GM12878 (cell line): ENCODE data around the gene ORAI3. TPM values are rescaled to one million over a fixed set of nuclear protein-coding genes. Genes with fewer than 3 reads are reported as not detected.
A peak's percentile ranks its signal among the peaks of the same experiment; 100 is the strongest.

ENCODE experiments used
- ATAC-seq: fragments of 200-7000 bp; cut with Tn5 transposase; 3 replicates; pipeline ENCODE4 v1.9.1; 2020; ENCODE audit warnings: mild to moderate bottlenecking, moderate library complexity
- BruUV-seq: library from RNA; stranded (reverse); fragments of 400-500 nt; replicated peaks from 2 replicates; lab custom pipeline; 2021; lab: Mats Ljungman, UMichigan
- CTCF ChIA-PET: fragments of 300-600 bp; sonication (Branson Sonifier 250); formaldehyde crosslinking; extraction: SDS; loops from one replicate; lab custom pipeline; 2021; ENCODE audit warnings: inconsistent platforms; lab: Yijun Ruan, JAX
- POLR2A ChIA-PET: fragments of 350-600 bp; formaldehyde crosslinking; extraction: SDS; loops from one replicate; lab custom pipeline; 2021; ENCODE audit warnings: inconsistent platforms; lab: Charles Lee
- RAD21 ChIA-PET: fragments of 300-600 bp; sonication (Branson Sonifier 250); formaldehyde crosslinking; loops from one replicate; lab custom pipeline; 2023; ENCODE audit warnings: antibody characterized with exemption; ENCODE audit not compliant: unreplicated experiment; lab: Charles Lee
- SMC1A ChIA-PET: fragments of 300-600 bp; sonication (Branson Sonifier 250); formaldehyde crosslinking; loops from one replicate; lab custom pipeline; 2023; ENCODE audit not compliant: unreplicated experiment, uncharacterized antibody; lab: Charles Lee
- DNase-seq: peaks from one replicate; pipeline ENCODE4 v3.0.0-alpha.2; 2011; ENCODE audit warnings: low read depth, low spot score
- FAIRE-seq: peaks from 3 replicates; lab custom pipeline; 2011; peaks lifted over from hg19 to GRCh38; lab: Jason Lieb, UNC
- H2AFZ ChIP-seq: 2 replicates; pipeline ENCODE4 v1.6.0; 2011; ENCODE audit warnings: low read depth, low read length, control low read depth; ENCODE audit not compliant: control insufficient read depth
- H3K27ac ChIP-seq: 2 replicates; pipeline ENCODE4 v1.5.1; 2011; ENCODE audit warnings: control low read depth; ENCODE audit not compliant: control insufficient read depth, insufficient read depth
- H3K27me3 ChIP-seq, 2 experiments: replicated peaks in 1 of 2; 2 replicates each; pipeline versions ENCODE4 v1.6.0 to v1.6.1; 2011; ENCODE audit warnings: low read length in 1 of 2; ENCODE audit not compliant: control insufficient read depth in 2 of 2, insufficient read depth in 2 of 2
- H3K36me3 ChIP-seq, 2 experiments: 2 replicates each; pipeline ENCODE4 v1.5.1; 2011; ENCODE audit warnings: low read length in 1 of 2; ENCODE audit not compliant: control insufficient read depth in 2 of 2, insufficient read depth in 2 of 2
- H3K4me1 ChIP-seq: 2 replicates; pipeline ENCODE4 v1.6.1; 2011; ENCODE audit warnings: mild to moderate bottlenecking, low read length, moderate library complexity, mixed read lengths; ENCODE audit not compliant: control insufficient read depth, insufficient read depth
- H3K4me2 ChIP-seq: 2 replicates; pipeline ENCODE4 v1.6.0; 2011; ENCODE audit warnings: control low read depth; ENCODE audit not compliant: control insufficient read depth, insufficient read depth
- H3K4me3 ChIP-seq: fragments of 200-600 bp; sonication (generic); 2 replicates; pipeline ENCODE4 v1.5.1; 2016
- H3K79me2 ChIP-seq: 2 replicates; pipeline ENCODE4 v1.6.0; 2011; ENCODE audit warnings: low read length; ENCODE audit not compliant: control insufficient read depth, insufficient read depth
- H3K9ac ChIP-seq: 2 replicates; pipeline ENCODE4 v1.8.0; 2011; ENCODE audit warnings: low read length, control low read depth, mixed read lengths; ENCODE audit not compliant: control insufficient read depth, insufficient read depth
- H3K9me3 ChIP-seq: replicated peaks from 3 replicates; pipeline ENCODE4 v1.5.1; 2011; ENCODE audit warnings: mild to moderate bottlenecking, low read length; ENCODE audit not compliant: control insufficient read depth, insufficient read depth
- H4K20me1 ChIP-seq: 2 replicates; pipeline ENCODE4 v1.6.0; 2011; ENCODE audit not compliant: control insufficient read depth, insufficient read depth
- BACH1 ChIP-seq: fragments of 450-650 bp; IDR thresholded peaks from 2 replicates; pipeline ENCODE4 v1.6.1; 2017; ENCODE audit warnings: mild to moderate bottlenecking, borderline replicate concordance
- BHLHE40 ChIP-seq, 2 experiments: fragments of 450-650 bp in 1 of 2; IDR thresholded peaks; 2 replicates each; pipeline ENCODE4 v1.6.1; 2011 to 2017; ENCODE audit warnings: low read depth in 2 of 2, borderline replicate concordance in 1 of 2, improper control_type of control experiment in 1 of 2, low read length in 1 of 2, mild to moderate bottlenecking in 1 of 2
- DPF2 ChIP-seq: fragments of 450-650 bp; IDR thresholded peaks from 2 replicates; pipeline ENCODE4 v1.6.1; 2017; ENCODE audit warnings: mild to moderate bottlenecking
- GATAD2B ChIP-seq: fragments of 450-650 bp; conservative IDR thresholded peaks from 2 replicates; pipeline ENCODE4 v1.6.1; 2017; ENCODE audit warnings: low read depth, mild to moderate bottlenecking, moderate library complexity
- IKZF1 ChIP-seq: fragments of 450-650 bp; conservative IDR thresholded peaks from 2 replicates; pipeline ENCODE4 v1.6.1; 2017; ENCODE audit warnings: antibody characterized with exemption, mild to moderate bottlenecking
- IKZF2 ChIP-seq, 2 experiments: fragments of 450-650 bp; IDR thresholded peaks; 2 replicates each; pipeline ENCODE4 v1.6.1; 2017; ENCODE audit warnings: mild to moderate bottlenecking in 2 of 2, moderate library complexity in 2 of 2
- NR2F1 ChIP-seq: fragments of 450-650 bp; conservative IDR thresholded peaks from 2 replicates; pipeline ENCODE4 v1.6.1; 2017; ENCODE audit warnings: mild to moderate bottlenecking
- POLR2AphosphoS5 ChIP-seq: IDR thresholded peaks from 2 replicates; pipeline ENCODE4 v1.6.1; 2011; ENCODE audit warnings: mild to moderate bottlenecking, low read length, inconsistent platforms
- RAD21 ChIP-seq: IDR thresholded peaks from 2 replicates; pipeline ENCODE4 v1.6.1; 2011; ENCODE audit warnings: mild to moderate bottlenecking, low read depth, low read length, moderate library complexity; ENCODE audit not compliant: insufficient read depth
- SIN3A ChIP-seq: IDR thresholded peaks from 2 replicates; pipeline ENCODE4 v1.6.1; 2012; ENCODE audit warnings: low read depth, low read length, improper control_type of control experiment
- SMC3 ChIP-seq: IDR thresholded peaks from 2 replicates; pipeline ENCODE4 v1.6.1; 2011; ENCODE audit warnings: low read length, improper control_type of control experiment, borderline replicate concordance
- TARDBP ChIP-seq: IDR thresholded peaks from 2 replicates; pipeline ENCODE4 v1.6.1; 2016; ENCODE audit warnings: borderline replicate concordance
- TCF3 ChIP-seq: IDR thresholded peaks from 2 replicates; pipeline ENCODE4 v1.6.1; 2012; ENCODE audit warnings: low read depth, mild to moderate bottlenecking, low read length, borderline replicate concordance; ENCODE audit not compliant: insufficient read depth
- WRNIP1 ChIP-seq: IDR thresholded peaks from 2 replicates; pipeline ENCODE4 v1.6.1; 2011; ENCODE audit warnings: low read depth, low read length, improper control_type of control experiment, borderline replicate concordance
- WGBS: methylation state at CpG from one replicate; pipeline ENCODE4 v1.1.6; 2016; ENCODE audit warnings: low lambda C conversion rate; ENCODE audit not compliant: insufficient replicate concordance, insufficient coverage; ENCODE audit errors: missing lambda C conversion rate; 5-methylcytosine and 5-hydroxymethylcytosine counted together
- in situ Hi-C: fragments of 300-500 bp; cut with MboI; formaldehyde crosslinking; loops from 9 replicates; pipeline ENCODE4 v1.14.3; 2018; ENCODE audit warnings: mixed read lengths
- intact Hi-C: fragments of 100-400 bp; cut with micrococcal nuclease; formaldehyde crosslinking; loops from one replicate; pipeline ENCODE4 v1.14.2; 2022; ENCODE audit not compliant: unreplicated experiment
- polyA plus RNA-seq, 11 experiments: library from polyadenylated mRNA; depleted of rRNA in 4 of 11; unstranded in 6 of 11; stranded (reverse) in 5 of 11; fragments of >200 nt; fragmentation: Nextera tagmentation in 4 of 11; fragmentation: Illumina TruSeq in 1 of 11; extraction: Ambion mirVana in 4 of 11; extraction: Trizol in 1 of 11; gene quantifications; 1 replicate in 1 of 11; 2 replicates in 10 of 11; pipeline versions ENCODE4 v1.2.1 to v1.2.3, GENCODE V29; 2011 to 2016; ENCODE audit warnings: inconsistent platforms in 2 of 11, missing spikeins in 2 of 11, low read depth in 1 of 11
- total RNA-seq, 4 experiments: library from RNA; depleted of rRNA in 3 of 4; stranded (reverse); fragments of >200 nt in 3 of 4; fragmentation: Illumina TruSeq in 1 of 4; extraction: Trizol in 1 of 4; gene quantifications; 2 replicates each; pipeline versions ENCODE4 v1.2.1 to v1.2.3, GENCODE V29; 2013 to 2021
- TF ChIP-seq, protein P1 (sequence below): fragments of 450-650 bp; IDR thresholded peaks from 2 replicates; pipeline ENCODE4 v1.6.1; 2017; ENCODE audit warnings: mild to moderate bottlenecking, moderate library complexity
- TF ChIP-seq, protein P2 (sequence below): IDR thresholded peaks from 2 replicates; pipeline ENCODE4 v1.6.1; 2011; ENCODE audit warnings: low read depth, mild to moderate bottlenecking, low read length, moderate library complexity, borderline replicate concordance; ENCODE audit errors: extremely low read depth

ORAI3 gene
- total and polyA plus RNA-seq, 10 of the 15 experiments (the other 5 are each of a cell fraction or from before 2014, with no cell fraction given), result 3.4 to 21.9 (median 16.2) TPM

DNA sequence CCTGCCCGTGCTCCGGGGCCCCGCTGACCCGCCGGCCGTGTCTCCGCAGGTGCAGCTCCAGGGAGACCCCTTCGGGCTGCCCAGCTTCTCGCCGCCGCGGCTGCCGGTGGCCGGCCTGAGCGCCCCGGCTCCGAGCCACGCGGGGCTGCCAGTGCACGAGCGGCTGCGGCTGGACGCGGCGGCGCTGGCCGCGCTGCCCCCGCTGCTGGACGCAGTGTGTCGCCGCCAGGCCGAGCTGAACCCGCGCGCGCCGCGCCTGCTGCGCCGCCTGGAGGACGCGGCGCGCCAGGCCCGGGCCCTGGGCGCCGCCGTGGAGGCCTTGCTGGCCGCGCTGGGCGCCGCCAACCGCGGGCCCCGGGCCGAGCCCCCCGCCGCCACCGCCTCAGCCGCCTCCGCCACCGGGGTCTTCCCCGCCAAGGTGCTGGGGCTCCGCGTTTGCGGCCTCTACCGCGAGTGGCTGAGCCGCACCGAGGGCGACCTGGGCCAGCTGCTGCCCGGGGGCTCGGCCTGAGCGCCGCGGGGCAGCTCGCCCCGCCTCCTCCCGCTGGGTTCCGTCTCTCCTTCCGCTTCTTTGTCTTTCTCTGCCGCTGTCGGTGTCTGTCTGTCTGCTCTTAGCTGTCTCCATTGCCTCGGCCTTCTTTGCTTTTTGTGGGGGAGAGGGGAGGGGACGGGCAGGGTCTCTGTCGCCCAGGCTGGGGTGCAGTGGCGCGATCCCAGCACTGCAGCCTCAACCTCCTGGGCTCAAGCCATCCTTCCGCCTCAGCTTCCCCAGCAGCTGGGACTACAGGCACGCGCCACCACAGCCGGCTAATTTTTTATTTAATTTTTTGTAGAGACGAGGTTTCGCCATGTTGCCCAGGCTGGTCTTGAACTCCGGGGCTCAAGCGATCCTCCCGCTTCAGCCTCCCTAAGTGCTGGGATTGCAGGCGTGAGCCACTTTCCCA lies 46.6 kb upstream of the ORAI3 start:
- DNase-seq (no peak), ATAC-seq (peak; percentile 90), FAIRE-seq (no peak)
- BruUV-seq, result no TSS peak
- in situ Hi-C loops, result no loop called here
- Histone ChIP-seq H3K27ac (peak overlapping the region; percentile 46; the same call in 1 of the 2 replicates), H2AFZ (peak overlapping the region; percentile 92), H3K27me3 (no peaks in the 10 kb centered on the region), H3K36me3 (no peaks in the 10 kb centered on the region), H4K20me1 (no peaks in the 10 kb centered on the region; the same call in 1 of the 2 replicates), H3K9me3 (peaks cover 2% of the 10 kb centered on the region; the same call in 2 of the 3 replicates), H3K4me2 (peak overlapping the region; percentile 95), H3K4me3 (peak overlapping the region; percentile 58; the same call in 1 of the 2 replicates), H3K4me1 (peaks cover 27% of the 10 kb centered on the region), H3K9ac (peak overlapping the region; percentile 73; the same call in 1 of the 2 replicates), H3K79me2 (no peaks in the 10 kb centered on the region)
- POLR2A ChIA-PET, result interaction anchor here (0.5 to 2.7 kb wide), 9 partner anchors 12 to 633 kb away, joined by 3 to 13 read pairs (median 6); no protein-coding TSS in a partner anchor
- RAD21 ChIA-PET, result interaction anchor here (0.6 to 4.0 kb wide), 17 partner anchors 9 to 126 kb away, joined by 3 to 88 read pairs (median 4); partner anchors contain the start of genes BCL7C and SETD1A
- CTCF ChIA-PET, result interaction anchor here (0.5 to 7.5 kb wide), 25 partner anchors 9 to 1494 kb away, joined by 3 to 174 read pairs (median 3); no protein-coding TSS in a partner anchor
- WGBS, result 9% methylated on average over 71 of the region's 99 CpGs
- SMC1A ChIA-PET, result interaction anchor here (0.7 to 8.8 kb wide), 13 partner anchors 10 to 205 kb away, joined by 3 to 146 read pairs (median 4); no protein-coding TSS in a partner anchor
- intact Hi-C loops, result loop anchor here (1.0 kb wide), 1 partner anchor 58 kb away; no protein-coding TSS in a partner anchor
- no peak for TF ChIP-seq IKZF2 (IDR thresholded peaks at IDR 0.05)
- peak; percentile 46 for TF ChIP-seq RAD21
- 0 out of 2 replicates have a peak, but pooled peaks have one; percentile 62 for TF ChIP-seq TCF3
- no peak for TF ChIP-seq POLR2AphosphoS5
- TF ChIP-seq TARDBP, result no peak
- TF ChIP-seq NR2F1, result peak; percentile 63
- TF ChIP-seq DPF2, result 0 out of 2 replicates have a peak, but pooled peaks have one; percentile 39
- TF ChIP-seq IKZF1, result peak; percentile 55; the same call in 1 of the 2 replicates
- TF ChIP-seq BHLHE40 (IDR thresholded peaks at IDR 0.05; ENCODE audit: borderline replicate concordance in 1 of 2, low read depth in 2 of 2, low read length in 1 of 2), result peak; percentile 10 to 91; a peak in 2 of 4 replicates
- TF ChIP-seq SMC3, result peak; percentile 19; the same call in 1 of the 2 replicates
- peak; percentile 42; the same call in 1 of the 2 replicates for TF ChIP-seq SIN3A
- peak; percentile 75 for TF ChIP-seq GATAD2B
- TF ChIP-seq WRNIP1, result no peak
- TF ChIP-seq, protein P1, sequence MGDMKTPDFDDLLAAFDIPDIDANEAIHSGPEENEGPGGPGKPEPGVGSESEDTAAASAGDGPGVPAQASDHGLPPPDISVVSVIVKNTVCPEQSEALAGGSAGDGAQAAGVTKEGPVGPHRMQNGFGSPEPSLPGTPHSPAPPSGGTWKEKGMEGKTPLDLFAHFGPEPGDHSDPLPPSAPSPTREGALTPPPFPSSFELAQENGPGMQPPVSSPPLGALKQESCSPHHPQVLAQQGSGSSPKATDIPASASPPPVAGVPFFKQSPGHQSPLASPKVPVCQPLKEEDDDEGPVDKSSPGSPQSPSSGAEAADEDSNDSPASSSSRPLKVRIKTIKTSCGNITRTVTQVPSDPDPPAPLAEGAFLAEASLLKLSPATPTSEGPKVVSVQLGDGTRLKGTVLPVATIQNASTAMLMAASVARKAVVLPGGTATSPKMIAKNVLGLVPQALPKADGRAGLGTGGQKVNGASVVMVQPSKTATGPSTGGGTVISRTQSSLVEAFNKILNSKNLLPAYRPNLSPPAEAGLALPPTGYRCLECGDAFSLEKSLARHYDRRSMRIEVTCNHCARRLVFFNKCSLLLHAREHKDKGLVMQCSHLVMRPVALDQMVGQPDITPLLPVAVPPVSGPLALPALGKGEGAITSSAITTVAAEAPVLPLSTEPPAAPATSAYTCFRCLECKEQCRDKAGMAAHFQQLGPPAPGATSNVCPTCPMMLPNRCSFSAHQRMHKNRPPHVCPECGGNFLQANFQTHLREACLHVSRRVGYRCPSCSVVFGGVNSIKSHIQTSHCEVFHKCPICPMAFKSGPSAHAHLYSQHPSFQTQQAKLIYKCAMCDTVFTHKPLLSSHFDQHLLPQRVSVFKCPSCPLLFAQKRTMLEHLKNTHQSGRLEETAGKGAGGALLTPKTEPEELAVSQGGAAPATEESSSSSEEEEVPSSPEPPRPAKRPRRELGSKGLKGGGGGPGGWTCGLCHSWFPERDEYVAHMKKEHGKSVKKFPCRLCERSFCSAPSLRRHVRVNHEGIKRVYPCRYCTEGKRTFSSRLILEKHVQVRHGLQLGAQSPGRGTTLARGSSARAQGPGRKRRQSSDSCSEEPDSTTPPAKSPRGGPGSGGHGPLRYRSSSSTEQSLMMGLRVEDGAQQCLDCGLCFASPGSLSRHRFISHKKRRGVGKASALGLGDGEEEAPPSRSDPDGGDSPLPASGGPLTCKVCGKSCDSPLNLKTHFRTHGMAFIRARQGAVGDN, result 0 out of 2 replicates have a peak, but pooled peaks have one; percentile 39
- TF ChIP-seq, protein P2, sequence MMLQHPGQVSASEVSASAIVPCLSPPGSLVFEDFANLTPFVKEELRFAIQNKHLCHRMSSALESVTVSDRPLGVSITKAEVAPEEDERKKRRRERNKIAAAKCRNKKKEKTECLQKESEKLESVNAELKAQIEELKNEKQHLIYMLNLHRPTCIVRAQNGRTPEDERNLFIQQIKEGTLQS, result no peak
- 0 out of 2 replicates have a peak, but pooled peaks have one; percentile 65 for TF ChIP-seq BACH1
